OCI-LY7 (cell line): Measurements from ENCODE around the gene CTSE. TPM values are rescaled to one million over a fixed set of nuclear protein-coding genes. Genes with fewer than 3 reads are reported as not detected.

Experiments
- BruUV-seq: library from RNA; stranded (reverse); fragments of 400-500 nt; replicated peaks from 2 replicates; lab custom pipeline; 2021; lab: Mats Ljungman, UMichigan
- CTCF ChIA-PET: fragments of 300-600 bp; sonication (Branson Sonifier 250); formaldehyde crosslinking; loops from one replicate; lab custom pipeline; 2022; ENCODE audit warnings: antibody characterized with exemption; ENCODE audit not compliant: unreplicated experiment; lab: Charles Lee
- POLR2A ChIA-PET: fragments of 300-600 bp; sonication (Branson Sonifier 250); formaldehyde crosslinking; loops from one replicate; lab custom pipeline; 2022; ENCODE audit warnings: antibody characterized with exemption; lab: Charles Lee
- DNase-seq: peaks from one replicate; pipeline ENCODE4 v3.0.0-alpha.2; 2015; ENCODE audit warnings: low spot score
- H2AFZ ChIP-seq: fragments of 200-600 bp; sonication (generic), shearing (Covaris generic); 2 replicates; pipeline ENCODE4 v1.6.1; 2014; ENCODE audit warnings: mild to moderate bottlenecking, antibody characterized with exemption, low read length, moderate library complexity
- H3K27ac ChIP-seq: fragments of 200-600 bp; sonication (generic); 2 replicates; pipeline ENCODE4 v1.5.1; 2014; ENCODE audit warnings: mixed run types, low read depth, mild to moderate bottlenecking, moderate library complexity, low read length, inconsistent platforms; ENCODE audit not compliant: poor library complexity, severe bottlenecking
- H3K36me3 ChIP-seq: fragments of 200-600 bp; sonication (generic); 2 replicates; pipeline ENCODE4 v1.6.1; 2014; ENCODE audit warnings: mild to moderate bottlenecking, antibody characterized with exemption, low read length, moderate library complexity, mixed read lengths; ENCODE audit not compliant: insufficient read depth
- H3K4me1 ChIP-seq: fragments of 200-600 bp; sonication (generic); 2 replicates; pipeline ENCODE4 v1.5.1; 2014; ENCODE audit warnings: mild to moderate bottlenecking, low read length; ENCODE audit not compliant: insufficient read depth, poor library complexity, severe bottlenecking
- H3K4me2 ChIP-seq: fragments of 200-600 bp; sonication (generic); 2 replicates; pipeline ENCODE4 v1.6.1; 2014; ENCODE audit warnings: mild to moderate bottlenecking, low read length
- H3K4me3 ChIP-seq: fragments of 200-600 bp; sonication (generic); 2 replicates; pipeline ENCODE4 v1.5.1; 2014; ENCODE audit warnings: mild to moderate bottlenecking, low read depth, low read length; ENCODE audit not compliant: poor library complexity, severe bottlenecking
- H3K79me2 ChIP-seq: fragments of 200-600 bp; sonication (generic); 2 replicates; pipeline ENCODE4 v1.6.1; 2016; ENCODE audit warnings: low read depth, mild to moderate bottlenecking, low read length, moderate library complexity, mixed read lengths; ENCODE audit not compliant: insufficient read depth
- H3K9me2 ChIP-seq: fragments of 200-600 bp; sonication (generic); 2 replicates; pipeline ENCODE4 v1.6.1; 2016; ENCODE audit warnings: mild to moderate bottlenecking, low read length, mixed read lengths; ENCODE audit not compliant: insufficient read depth
- H3K9me3 ChIP-seq: fragments of 200-600 bp; sonication (generic); 2 replicates; pipeline ENCODE4 v1.6.1; 2014; ENCODE audit warnings: mild to moderate bottlenecking, mixed run types, low read length, mixed read lengths
- H4K20me1 ChIP-seq: fragments of 200-600 bp; sonication (generic); 2 replicates; pipeline ENCODE4 v1.6.1; 2014; ENCODE audit warnings: mild to moderate bottlenecking, antibody characterized with exemption, low read length, moderate library complexity, mixed read lengths; ENCODE audit not compliant: insufficient read depth
- EZH2phosphoT487 ChIP-seq: fragments of 200-600 bp; sonication (generic); IDR thresholded peaks from 2 replicates; pipeline ENCODE4 v1.6.1; 2018; ENCODE audit warnings: low read depth, borderline replicate concordance, mild to moderate bottlenecking, mixed run types, antibody characterized with exemption, low read length, moderate library complexity, mixed read lengths
- intact Hi-C: fragments of 100-400 bp; cut with micrococcal nuclease; formaldehyde crosslinking; loops from one replicate; pipeline ENCODE4 v1.10.0; 2022; ENCODE audit not compliant: unreplicated experiment
- total RNA-seq, 2 experiments: library from RNA; depleted of rRNA in 1 of 2; stranded (reverse); fragments of >200 nt in 1 of 2; shearing (Covaris generic) in 1 of 2; gene quantifications; 2 replicates each; pipeline ENCODE4 v1.2.3, GENCODE V29; 2014 to 2022
- TF ChIP-seq, protein P1 (sequence below): fragments of 200-600 bp; sonication (generic); conservative IDR thresholded peaks from 2 replicates; pipeline ENCODE4 v1.5.1; 2014; ENCODE audit warnings: mild to moderate bottlenecking, antibody characterized with exemption, low read length, moderate library complexity, mixed read lengths

Gene CTSE
- total RNA-seq, 2 experiments from 2014 or later: not detected

DNA sequence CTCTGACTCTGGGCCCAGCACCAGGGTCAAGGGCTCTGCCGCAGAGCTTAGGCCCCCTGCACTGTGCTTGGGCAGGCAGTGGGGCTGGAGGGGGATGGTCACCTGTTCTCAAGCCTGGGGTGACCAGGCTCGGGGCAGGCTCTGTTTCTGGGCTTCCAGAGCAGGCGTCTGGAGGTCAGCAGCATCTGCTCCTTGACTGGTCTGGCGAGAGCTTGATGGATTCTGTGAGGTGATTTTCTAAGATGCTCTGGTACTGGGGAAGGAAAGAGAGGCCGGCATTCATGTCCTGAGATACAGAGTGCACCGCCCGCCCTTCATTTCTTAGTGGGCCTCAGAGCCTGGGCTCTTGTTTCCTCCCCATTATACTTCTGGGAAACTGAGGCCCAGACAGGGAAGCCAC lies 45.0 kb downstream of the CTSE start:
- POLR2A ChIA-PET: no interaction called here
- no peaks in the 10 kb centered on the region for H4K20me1 ChIP-seq
- no peaks in the 10 kb centered on the region for H3K79me2 ChIP-seq
- no peaks in the 10 kb centered on the region for H3K9me2 ChIP-seq
- no peaks in the 10 kb centered on the region for H3K4me1 ChIP-seq
- H3K36me3 ChIP-seq: no peaks in the 10 kb centered on the region
- H3K4me2 ChIP-seq: no peak overlapping the region
- intact Hi-C loops: no loop called here
- DNase-seq: no peak
- BruUV-seq: no TSS peak
- no peak overlapping the region for H2AFZ ChIP-seq
- no peak overlapping the region for H3K27ac ChIP-seq
- CTCF ChIA-PET: no interaction called here
- H3K9me3 ChIP-seq: 0 out of 2 replicates have a peak, but pooled peaks cover 5% of the 10 kb centered on the region
- TF ChIP-seq, protein P1, sequence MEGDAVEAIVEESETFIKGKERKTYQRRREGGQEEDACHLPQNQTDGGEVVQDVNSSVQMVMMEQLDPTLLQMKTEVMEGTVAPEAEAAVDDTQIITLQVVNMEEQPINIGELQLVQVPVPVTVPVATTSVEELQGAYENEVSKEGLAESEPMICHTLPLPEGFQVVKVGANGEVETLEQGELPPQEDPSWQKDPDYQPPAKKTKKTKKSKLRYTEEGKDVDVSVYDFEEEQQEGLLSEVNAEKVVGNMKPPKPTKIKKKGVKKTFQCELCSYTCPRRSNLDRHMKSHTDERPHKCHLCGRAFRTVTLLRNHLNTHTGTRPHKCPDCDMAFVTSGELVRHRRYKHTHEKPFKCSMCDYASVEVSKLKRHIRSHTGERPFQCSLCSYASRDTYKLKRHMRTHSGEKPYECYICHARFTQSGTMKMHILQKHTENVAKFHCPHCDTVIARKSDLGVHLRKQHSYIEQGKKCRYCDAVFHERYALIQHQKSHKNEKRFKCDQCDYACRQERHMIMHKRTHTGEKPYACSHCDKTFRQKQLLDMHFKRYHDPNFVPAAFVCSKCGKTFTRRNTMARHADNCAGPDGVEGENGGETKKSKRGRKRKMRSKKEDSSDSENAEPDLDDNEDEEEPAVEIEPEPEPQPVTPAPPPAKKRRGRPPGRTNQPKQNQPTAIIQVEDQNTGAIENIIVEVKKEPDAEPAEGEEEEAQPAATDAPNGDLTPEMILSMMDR: no peak
- no peak for TF ChIP-seq EZH2phosphoT487
- no peak overlapping the region for H3K4me3 ChIP-seq

GRCh38 chr1:205977402-205978014 lies 46.2 kb downstream of the CTSE start:
- H3K27ac ChIP-seq: no peak overlapping the region
- DNase-seq: peak; percentile 83
- no peak overlapping the region for H3K4me2 ChIP-seq
- H3K36me3 ChIP-seq: no peaks in the 10 kb centered on the region
- ChIA-PET CTCF (interaction anchor here (0.6 to 1.7 kb wide), 16 partner anchors 12 to 319 kb away, joined by 3 to 16 read pairs (median 4); partner anchors contain the start of gene PM20D1), POLR2A (interaction anchor here (0.5 to 1.2 kb wide), 3 partner anchors 8 to 469 kb away, joined by 3 read pairs; no protein-coding TSS in a partner anchor)
- no TSS peak for BruUV-seq
- intact Hi-C loops: loop anchor here (1.0 to 2.0 kb wide), 3 partner anchors 58 to 319 kb away; no protein-coding TSS in a partner anchor
- no peaks in the 10 kb centered on the region for H3K4me1 ChIP-seq
- TF ChIP-seq, protein P1: peak; percentile 98
- TF ChIP-seq EZH2phosphoT487: no peak
- H3K9me3 ChIP-seq: 0 out of 2 replicates have a peak, but pooled peaks cover 5% of the 10 kb centered on the region
- no peaks in the 10 kb centered on the region for H4K20me1 ChIP-seq
- H3K79me2 ChIP-seq: no peaks in the 10 kb centered on the region
- H2AFZ ChIP-seq: no peak overlapping the region
- no peak overlapping the region for H3K4me3 ChIP-seq
- no peaks in the 10 kb centered on the region for H3K9me2 ChIP-seq
